GM19438 (cell line): Measurements from ENCODE around the gene ERBB4.
"Not testable (repeated sequence)": the region's sequence is repeated elsewhere in the genome, so short reads cannot be mapped to it uniquely, and the experiment has no call there.

Experiments
- ATAC-seq: cut with Tn5 transposase; IDR thresholded peaks from one replicate; pipeline ENCODE4 v1.9.1; 2021; ENCODE audit warnings: low read depth; ENCODE audit not compliant: unreplicated experiment

The ERBB4 gene

DNA sequence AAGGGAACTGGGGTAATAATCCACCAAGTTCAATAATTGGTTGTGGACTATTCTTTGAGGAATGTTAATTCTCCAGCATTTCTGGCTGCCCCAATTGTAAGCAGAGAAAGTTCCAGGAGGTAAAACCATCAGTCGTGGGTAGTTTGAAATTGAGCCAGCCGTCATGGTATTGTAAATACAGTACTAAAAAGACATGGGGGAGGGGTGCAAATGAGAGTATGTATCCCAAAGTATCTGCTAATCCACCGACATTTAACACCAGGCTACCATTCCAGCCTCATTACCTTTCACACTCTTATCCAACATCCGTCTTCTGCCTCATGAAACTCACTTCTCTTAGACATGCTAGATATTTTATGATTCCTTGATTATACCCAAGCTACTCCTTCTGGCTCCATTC lies 507.9 kb downstream of the ERBB4 start:
- no peak for ATAC-seq

DNA sequence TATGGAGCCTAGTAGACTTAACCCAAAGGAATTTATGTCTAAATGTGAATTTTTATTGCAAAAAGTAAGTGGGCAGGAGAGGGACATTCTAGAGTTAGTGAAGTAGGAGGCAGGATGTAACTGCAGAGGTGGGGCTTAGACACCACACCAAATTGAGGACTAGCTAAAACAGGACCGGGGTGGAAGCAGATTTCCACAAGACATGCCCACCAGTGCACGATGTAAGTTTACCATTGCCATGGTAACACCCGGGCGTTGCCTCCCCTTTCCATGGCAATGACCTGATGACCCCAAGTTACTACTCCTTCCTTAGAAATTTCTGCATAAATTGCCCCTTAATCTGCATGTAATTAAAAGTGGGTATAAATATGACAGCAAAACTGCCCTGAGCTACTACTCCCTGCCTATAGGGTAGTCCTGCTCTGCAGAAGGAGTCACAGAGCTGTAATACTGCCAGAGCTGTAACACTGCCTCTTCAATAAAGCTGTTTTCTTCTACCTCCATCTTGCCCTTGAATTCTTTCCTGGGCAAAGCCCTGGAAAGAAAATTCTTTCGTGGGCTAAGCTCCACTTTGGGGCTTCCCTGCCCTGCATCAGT lies 509.7 kb downstream of the ERBB4 start:
- ATAC-seq, result no peak

GRCh38 chr2:212027681-212028628 lies 510.6 kb downstream of the ERBB4 start:
- ATAC-seq, result no peak

- no peak for ATAC-seq
Measured at GRCh38 chr2:212024040-212024439, 514.6 kb downstream of the ERBB4 start.

DNA sequence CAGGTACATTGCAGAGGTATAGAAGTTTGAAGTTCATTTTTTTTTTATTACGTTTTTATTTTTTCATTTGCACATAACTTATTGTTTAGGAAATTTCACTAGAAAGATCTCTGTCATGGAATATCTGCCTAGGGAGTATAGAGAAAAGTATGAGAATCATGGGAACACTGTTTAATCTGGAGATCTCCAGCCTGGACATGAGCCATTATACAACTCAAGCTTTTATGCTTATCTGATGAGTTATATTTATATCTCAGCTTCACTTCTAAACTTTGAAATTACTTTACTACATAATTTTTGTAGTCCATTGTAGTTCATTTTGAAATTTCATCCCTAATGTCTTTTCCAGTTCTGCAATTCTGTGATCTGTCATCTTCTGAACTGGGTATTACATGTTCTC lies 515.6 kb downstream of the ERBB4 start:
- no peak for ATAC-seq

- ATAC-seq, result no peak
Measured at GRCh38 chr2:212021947-212022346, 516.7 kb downstream of the ERBB4 start.

DNA sequence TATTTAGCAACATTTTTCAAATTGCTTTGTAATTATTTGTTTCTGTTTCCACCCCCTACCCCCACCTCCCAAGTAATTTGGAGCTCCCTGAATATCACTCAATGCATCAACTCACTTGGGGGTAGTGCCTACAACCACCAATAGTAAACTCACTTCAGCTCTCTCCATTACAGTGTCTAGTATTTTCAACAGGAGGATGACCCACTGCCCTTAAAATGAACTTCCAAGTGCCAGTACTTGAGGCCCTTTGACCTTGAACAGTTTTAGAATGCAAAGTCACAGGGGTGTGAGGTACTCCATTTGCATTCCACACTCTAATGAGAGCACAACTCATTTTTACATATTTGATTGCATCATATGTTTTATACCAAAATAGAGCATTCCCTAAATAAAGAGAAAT lies 523.0 kb downstream of the ERBB4 start:
- no peak for ATAC-seq

DNA sequence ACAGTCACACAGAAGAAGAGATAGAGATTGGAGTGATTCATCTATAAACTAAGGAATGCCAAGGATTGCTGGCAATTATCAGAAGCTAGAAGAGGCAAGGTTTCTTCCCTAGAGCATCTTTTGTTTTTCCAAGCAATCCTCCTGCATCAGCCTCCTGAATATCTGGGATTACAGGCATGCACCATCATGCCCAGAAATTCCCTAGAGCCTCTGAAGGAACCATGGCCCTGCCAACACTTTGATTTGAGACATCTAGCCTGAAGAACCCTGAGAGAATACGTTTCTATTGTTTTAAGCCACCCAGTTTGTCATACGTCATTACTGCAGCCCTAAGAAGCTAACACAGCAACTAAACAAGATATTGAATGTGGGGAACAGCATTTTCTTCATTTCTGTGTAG lies 525.0 kb downstream of the ERBB4 start:
- ATAC-seq, result no peak

DNA sequence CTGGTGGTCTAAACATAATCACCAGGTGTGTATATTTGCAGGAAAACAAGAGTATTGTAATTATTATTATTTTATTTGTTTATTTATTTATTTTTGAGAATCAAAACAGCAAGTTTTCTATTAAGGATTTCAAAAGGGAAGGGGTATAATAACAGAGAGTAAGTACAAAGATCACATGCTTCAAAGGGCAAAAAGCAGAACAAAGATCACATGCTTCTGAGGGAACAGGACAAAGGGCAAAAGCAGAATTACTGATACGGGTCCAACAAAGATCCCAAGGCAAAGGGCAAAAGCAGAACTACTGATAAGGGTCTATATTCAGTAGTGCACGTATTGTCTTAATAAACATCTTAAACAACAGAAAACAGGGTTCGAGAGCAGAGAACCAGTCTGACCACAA lies 528.3 kb downstream of the ERBB4 start:
- not testable (repeated sequence) for ATAC-seq

DNA sequence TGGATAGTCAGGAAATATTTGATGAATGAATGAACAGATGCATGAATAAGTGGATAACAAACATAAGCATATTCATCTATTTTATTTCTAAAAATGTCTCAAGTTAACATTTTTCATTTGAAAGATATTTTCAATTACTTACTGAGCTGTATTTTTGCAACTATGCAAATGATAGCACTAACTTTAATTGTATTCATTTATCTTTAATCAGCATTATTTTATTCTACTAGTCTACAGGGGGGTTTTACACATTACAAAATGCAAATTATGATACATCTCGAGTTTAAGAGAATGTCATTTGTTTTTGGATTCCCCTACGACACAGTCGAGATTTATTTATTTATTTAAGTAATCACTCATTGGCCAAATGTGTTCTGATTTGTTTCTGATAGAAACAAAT lies 530.6 kb downstream of the ERBB4 start:
- no peak for ATAC-seq

DNA sequence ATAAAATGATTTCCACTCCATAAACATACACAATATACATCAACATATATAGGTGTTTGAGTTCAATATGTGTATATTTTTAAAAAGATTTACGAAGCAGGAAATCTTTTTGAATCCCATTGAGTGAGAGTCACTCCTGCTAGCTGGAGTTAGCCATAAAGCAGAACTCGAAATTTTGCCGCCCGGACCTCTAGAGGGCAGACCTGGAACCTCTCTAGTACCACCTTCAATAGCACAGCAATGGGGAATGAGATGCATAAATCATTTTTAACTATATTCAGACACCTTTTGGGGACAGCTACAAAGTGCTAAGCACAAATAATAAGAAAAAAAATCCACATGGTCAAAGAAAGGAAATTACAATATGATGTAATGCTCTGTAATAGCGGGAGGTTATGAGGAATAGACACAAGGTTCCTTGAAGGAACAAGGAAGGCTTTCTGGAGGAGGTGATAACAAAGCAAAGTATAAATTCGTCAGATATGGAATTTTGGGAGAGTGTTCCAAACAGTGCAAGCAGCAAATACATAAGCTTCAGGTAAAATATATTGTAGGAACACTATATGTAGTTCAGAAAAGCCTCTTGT lies 533.4 kb downstream of the ERBB4 start:
- peak; percentile 86 for ATAC-seq

- no peak for ATAC-seq
Measured at GRCh38 chr2:212001325-212001724, 537.3 kb downstream of the ERBB4 start.

DNA sequence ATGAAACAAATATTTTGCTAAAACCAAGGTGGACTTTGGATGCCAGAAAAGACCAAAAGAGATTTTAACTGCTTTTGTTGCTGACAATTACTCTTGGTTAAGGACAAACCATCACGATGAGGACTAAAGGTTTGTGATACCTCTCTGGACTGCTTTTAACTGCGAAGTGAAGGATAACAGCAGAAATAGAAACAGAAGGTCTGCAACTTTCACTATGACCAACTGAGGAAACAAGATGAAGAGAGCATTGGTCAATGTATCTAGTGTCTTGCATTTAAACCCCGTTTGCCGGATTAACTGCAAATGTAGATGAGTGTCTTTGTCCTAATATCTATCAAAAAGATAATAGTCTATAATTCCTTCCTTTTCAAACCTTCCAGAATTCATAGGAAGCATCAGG lies 541.7 kb downstream of the ERBB4 start:
- no peak for ATAC-seq

DNA sequence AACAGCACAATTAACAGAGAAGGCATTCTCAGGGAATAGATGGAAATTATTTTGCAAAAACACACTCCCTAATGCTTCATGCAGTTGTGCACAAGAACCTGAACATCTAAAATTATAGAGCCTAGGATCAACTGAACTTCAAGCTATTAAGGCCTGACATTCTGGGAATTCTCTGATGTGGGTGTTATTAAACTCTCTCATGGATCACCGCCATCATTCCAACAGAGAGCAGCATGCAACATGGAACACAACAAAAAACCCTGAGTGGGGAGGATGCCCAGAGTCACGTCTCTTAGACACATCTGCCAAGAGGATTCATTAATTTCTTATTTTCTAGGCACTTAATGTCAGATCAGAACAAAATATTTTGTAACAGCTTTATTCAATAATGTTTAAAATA lies 543.8 kb downstream of the ERBB4 start:
- ATAC-seq, result no peak

GRCh38 chr2:211990335-211990734 lies 548.3 kb downstream of the ERBB4 start:
- ATAC-seq, result no peak

DNA sequence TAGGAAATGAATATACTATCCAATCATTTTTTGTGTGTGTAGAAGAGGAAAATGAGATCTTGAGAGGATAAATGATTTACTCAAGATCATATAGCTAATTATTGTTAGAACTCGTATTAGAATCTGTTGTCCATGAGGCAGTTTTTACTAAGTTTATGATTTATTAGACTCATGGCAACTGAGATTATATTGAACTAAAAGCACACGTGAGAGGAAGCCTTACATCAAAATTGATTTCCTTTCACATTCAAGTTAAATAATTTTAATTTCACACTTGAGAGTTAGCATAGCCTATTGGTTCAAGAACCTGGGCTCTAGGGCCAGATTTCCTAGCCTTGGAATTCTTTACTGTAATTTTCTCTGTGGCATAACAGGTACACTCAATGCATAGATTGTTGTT lies 552.3 kb downstream of the ERBB4 start:
- ATAC-seq, result no peak

- no peak for ATAC-seq
Measured at GRCh38 chr2:211985393-211985792, 553.2 kb downstream of the ERBB4 start.

- ATAC-seq, result no peak
Measured at GRCh38 chr2:211982162-211982561, 556.4 kb downstream of the ERBB4 start.

DNA sequence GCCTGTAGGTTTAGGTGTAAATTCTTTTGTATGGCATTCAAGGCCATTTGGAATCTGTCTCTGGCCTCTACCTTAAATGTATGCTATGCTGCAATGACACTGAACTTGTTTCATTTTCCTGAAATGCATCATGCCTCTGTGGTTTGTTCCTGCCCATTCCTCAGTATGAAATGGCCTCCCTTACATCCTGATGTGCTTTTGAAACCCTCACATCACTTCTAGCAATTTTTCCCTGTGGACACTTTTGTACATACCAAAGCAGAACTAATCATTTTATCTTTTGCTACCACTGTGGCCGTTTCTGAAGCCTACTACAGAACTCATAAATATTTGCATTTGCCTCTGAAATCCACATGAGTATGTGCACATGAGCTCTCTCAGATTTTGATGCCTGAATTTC lies 557.2 kb downstream of the ERBB4 start:
- no peak for ATAC-seq

GRCh38 chr2:211976076-211976475 lies 562.5 kb downstream of the ERBB4 start:
- ATAC-seq, result no peak

- ATAC-seq, result no peak
Measured at GRCh38 chr2:211967234-211967633, 571.4 kb downstream of the ERBB4 start.

GRCh38 chr2:211963969-211964368 lies 574.6 kb downstream of the ERBB4 start:
- no peak for ATAC-seq
